SK-N-SH treated with all-trans-retinoic acid at 6 μM for 48 hours (cell line): ENCODE measurements around the gene ESYT2.

Experiments
- ATAC-seq: fragments of 200-7000 bp; cut with Tn5 transposase; 3 replicates; pipeline ENCODE4 v1.9.1; 2020; ENCODE audit warnings: mild to moderate bottlenecking, moderate library complexity
- BACH2 ChIP-seq: fragments of 250-450 bp; sonication (Bioruptor Pico); IDR thresholded peaks from 2 replicates; pipeline ENCODE4 v1.9.0; 2021; ENCODE audit warnings: mild to moderate bottlenecking, borderline replicate concordance
- CREB5 ChIP-seq: fragments of 250-450 bp; sonication (Bioruptor Pico); IDR thresholded peaks from 2 replicates; pipeline ENCODE4 v1.5.1; 2020; ENCODE audit warnings: low read depth, mild to moderate bottlenecking, moderate library complexity
- CSDC2 ChIP-seq: fragments of 250-450 bp; sonication (Bioruptor Pico); IDR thresholded peaks from 2 replicates; pipeline ENCODE4 v1.5.0; 2020; ENCODE audit warnings: mild to moderate bottlenecking, moderate library complexity
- ESRRG ChIP-seq: fragments of 250-450 bp; sonication (Bioruptor Pico); IDR thresholded peaks from 2 replicates; pipeline ENCODE4 v1.6.1; 2021; ENCODE audit warnings: mild to moderate bottlenecking
- GLIS3 ChIP-seq: fragments of 250-450 bp; sonication (Bioruptor Pico); IDR thresholded peaks from 2 replicates; pipeline ENCODE4 v1.5.0; 2020; ENCODE audit warnings: mild to moderate bottlenecking, moderate library complexity
- ISL1 ChIP-seq: fragments of 250-450 bp; sonication (Bioruptor Pico); IDR thresholded peaks from 2 replicates; pipeline ENCODE4 v2.1.2; 2022; ENCODE audit warnings: mild to moderate bottlenecking, moderate library complexity
- OSR1 ChIP-seq: fragments of 250-450 bp; sonication (Bioruptor Pico); IDR thresholded peaks from 2 replicates; pipeline ENCODE4 v1.8.0; 2022; ENCODE audit warnings: moderate library complexity, mild to moderate bottlenecking, inconsistent platforms
- PPARA ChIP-seq: fragments of 250-450 bp; sonication (Bioruptor Pico); IDR thresholded peaks from 2 replicates; pipeline ENCODE4 v1.5.0; 2020; ENCODE audit warnings: mild to moderate bottlenecking, borderline replicate concordance
- RARB ChIP-seq: fragments of 250-450 bp; sonication (Bioruptor Pico); IDR thresholded peaks from 2 replicates; pipeline ENCODE4 v1.8.0; 2021; ENCODE audit warnings: mild to moderate bottlenecking, moderate library complexity
- SNAI2 ChIP-seq: fragments of 250-450 bp; sonication (Bioruptor Pico); IDR thresholded peaks from 2 replicates; pipeline ENCODE4 v1.5.0; 2020; ENCODE audit warnings: mild to moderate bottlenecking, moderate library complexity
- TCF4 ChIP-seq: fragments of 250-450 bp; sonication (Bioruptor Pico); IDR thresholded peaks from 2 replicates; pipeline ENCODE4 v1.8.0; 2021; ENCODE audit warnings: mild to moderate bottlenecking, moderate library complexity, borderline replicate concordance
- TSHZ2 ChIP-seq: fragments of 250-450 bp; sonication (Bioruptor Pico); IDR thresholded peaks from 2 replicates; pipeline ENCODE4 v1.5.0; 2020; ENCODE audit warnings: mild to moderate bottlenecking, moderate library complexity
- ZC3H10 ChIP-seq: fragments of 250-450 bp; sonication (Bioruptor Pico); IDR thresholded peaks from 2 replicates; pipeline ENCODE4 v1.5.1; 2021; ENCODE audit warnings: mild to moderate bottlenecking, moderate library complexity
- ZFP3 ChIP-seq: fragments of 250-450 bp; sonication (Bioruptor Pico); IDR thresholded peaks from 2 replicates; pipeline ENCODE4 v1.5.0; 2020; ENCODE audit warnings: mild to moderate bottlenecking, moderate library complexity
- ZFP30 ChIP-seq: fragments of 450-650 bp; formaldehyde crosslinking; IDR thresholded peaks from 2 replicates; pipeline ENCODE4 v1.5.0; 2022; ENCODE audit warnings: mild to moderate bottlenecking, moderate library complexity
- ZNF70 ChIP-seq: fragments of 450-650 bp; formaldehyde crosslinking; IDR thresholded peaks from 2 replicates; pipeline ENCODE4 v1.5.0; 2020; ENCODE audit warnings: mild to moderate bottlenecking, moderate library complexity
- ZNF8 ChIP-seq: fragments of 450-650 bp; formaldehyde crosslinking; IDR thresholded peaks from 2 replicates; pipeline ENCODE4 v1.5.0; 2020; ENCODE audit warnings: mild to moderate bottlenecking, moderate library complexity
- TF ChIP-seq, protein P1 (sequence below): fragments of 250-450 bp; sonication (Bioruptor Pico); IDR thresholded peaks from 2 replicates; pipeline ENCODE4 v1.8.0; 2021; ENCODE audit warnings: low read depth, mild to moderate bottlenecking, moderate library complexity, borderline replicate concordance

ESYT2 gene

DNA sequence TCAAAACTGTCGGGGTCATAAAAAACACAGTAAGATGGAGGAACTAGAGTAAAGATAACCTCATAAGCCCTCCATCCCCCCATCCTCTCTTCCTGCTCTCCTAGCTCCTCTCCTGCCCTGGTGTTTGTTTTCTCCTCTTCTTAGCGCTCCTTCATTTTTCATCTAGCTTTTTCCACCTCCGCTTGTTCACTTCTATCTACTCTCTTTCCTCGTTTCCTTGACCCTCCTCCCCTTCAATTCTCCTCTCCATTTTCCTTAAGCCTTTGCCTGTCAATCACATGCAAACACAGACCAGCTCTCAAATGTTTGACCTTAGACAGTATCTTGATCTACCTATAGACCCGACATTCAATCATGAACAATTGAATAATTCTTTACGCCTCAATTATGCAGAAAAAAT lies 134.7 kb downstream of the ESYT2 start (continued):
- TF ChIP-seq CREB5 (CRISPR knock-in tag) (no peak), CSDC2 (CRISPR knock-in tag) (no peak)

GRCh38 chr7:158689488-158689887 lies 139.8 kb downstream of the ESYT2 start:
- ATAC-seq, result no peak
- TF ChIP-seq ZNF70 (no peak), ZFP30 (CRISPR knock-in tag) (no peak), ESRRG (CRISPR knock-in tag) (no peak), BACH2 (CRISPR knock-in tag) (no peak), ZNF8 (CRISPR knock-in tag) (no peak), ISL1 (CRISPR knock-in tag) (no peak), GLIS3 (CRISPR knock-in tag) (no peak), CREB5 (CRISPR knock-in tag) (no peak), TSHZ2 (CRISPR knock-in tag) (no peak), OSR1 (no peak), SNAI2 (CRISPR knock-in tag) (no peak), ZC3H10 (no peak), ZFP3 (CRISPR knock-in tag) (no peak)
- TF ChIP-seq, protein P1, sequence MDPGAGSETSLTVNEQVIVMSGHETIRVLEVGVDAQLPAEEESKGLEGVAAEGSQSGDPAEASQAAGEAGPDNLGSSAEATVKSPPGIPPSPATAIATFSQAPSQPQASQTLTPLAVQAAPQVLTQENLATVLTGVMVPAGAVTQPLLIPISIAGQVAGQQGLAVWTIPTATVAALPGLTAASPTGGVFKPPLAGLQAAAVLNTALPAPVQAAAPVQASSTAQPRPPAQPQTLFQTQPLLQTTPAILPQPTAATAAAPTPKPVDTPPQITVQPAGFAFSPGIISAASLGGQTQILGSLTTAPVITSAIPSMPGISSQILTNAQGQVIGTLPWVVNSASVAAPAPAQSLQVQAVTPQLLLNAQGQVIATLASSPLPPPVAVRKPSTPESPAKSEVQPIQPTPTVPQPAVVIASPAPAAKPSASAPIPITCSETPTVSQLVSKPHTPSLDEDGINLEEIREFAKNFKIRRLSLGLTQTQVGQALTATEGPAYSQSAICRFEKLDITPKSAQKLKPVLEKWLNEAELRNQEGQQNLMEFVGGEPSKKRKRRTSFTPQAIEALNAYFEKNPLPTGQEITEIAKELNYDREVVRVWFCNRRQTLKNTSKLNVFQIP (CRISPR knock-in tag), result no peak
- TF ChIP-seq, all 23 proteins: peak for 0

DNA sequence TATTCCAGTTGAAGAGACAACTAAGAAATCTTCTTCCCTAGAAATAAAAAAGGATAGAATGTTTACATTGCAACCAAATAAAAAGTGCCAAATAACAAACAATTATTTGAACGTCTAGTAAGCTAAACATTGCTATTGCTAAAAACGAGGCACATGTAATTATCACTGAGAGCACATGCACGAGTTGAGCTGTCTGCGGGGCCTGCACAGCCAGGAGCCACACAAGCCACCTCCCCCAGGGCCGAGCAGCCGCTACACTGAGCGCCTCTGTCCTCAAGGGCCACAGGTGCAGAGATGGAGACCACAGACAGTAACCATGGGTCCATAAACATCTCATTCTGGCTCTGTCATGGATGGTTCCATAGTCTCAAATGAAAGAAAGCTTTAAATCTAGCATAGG lies 141.9 kb downstream of the ESYT2 start:
- ATAC-seq, result no peak
- no peak for TF ChIP-seq ZNF70
- TF ChIP-seq CREB5 (CRISPR knock-in tag), result no peak
- TF ChIP-seq PPARA, result no peak
- TF ChIP-seq RARB (CRISPR knock-in tag), result no peak
- no peak for TF ChIP-seq SNAI2 (CRISPR knock-in tag)

DNA sequence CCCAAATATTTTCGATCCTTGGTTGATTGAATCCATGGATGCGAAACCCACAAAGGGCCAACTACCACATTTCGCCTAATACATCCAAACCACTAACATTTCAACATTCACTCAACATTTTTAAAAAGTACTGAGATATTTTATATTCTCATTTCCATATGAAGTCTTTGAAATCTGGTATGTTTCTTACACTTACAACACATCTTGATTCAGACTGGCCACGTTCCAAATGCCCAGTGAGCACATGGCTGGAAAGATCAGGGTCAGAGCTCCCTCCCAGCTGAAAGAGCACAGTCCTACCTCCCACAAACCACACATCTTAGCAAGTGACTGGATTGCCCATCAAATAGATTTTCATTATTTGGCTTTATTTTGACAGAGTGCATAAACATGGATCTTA lies 143.6 kb downstream of the ESYT2 start:
- no peak for TF ChIP-seq CSDC2 (CRISPR knock-in tag)
- TF ChIP-seq GLIS3 (CRISPR knock-in tag), result no peak
- TF ChIP-seq OSR1, result no peak
- no peak for TF ChIP-seq ISL1 (CRISPR knock-in tag)
- no peak for TF ChIP-seq PPARA
- no peak for TF ChIP-seq ESRRG (CRISPR knock-in tag)
- no peak for TF ChIP-seq BACH2 (CRISPR knock-in tag)
- TF ChIP-seq ZFP30 (CRISPR knock-in tag), result no peak
- no peak for TF ChIP-seq TCF4
- ATAC-seq, result no peak

- TF ChIP-seq ZNF8 (CRISPR knock-in tag), result no peak
- TF ChIP-seq ISL1 (CRISPR knock-in tag), result peak; percentile 61
- TF ChIP-seq, all 23 proteins: peak for 1
- ATAC-seq, result peak; percentile 83
Measured at GRCh38 chr7:158684329-158684728, 145.0 kb downstream of the ESYT2 start.
